Measurements from ENCODE around the gene ZNF606.
A peak's percentile ranks its signal among the peaks of the same experiment; 100 is the strongest.

The ZNF606 gene

DNA sequence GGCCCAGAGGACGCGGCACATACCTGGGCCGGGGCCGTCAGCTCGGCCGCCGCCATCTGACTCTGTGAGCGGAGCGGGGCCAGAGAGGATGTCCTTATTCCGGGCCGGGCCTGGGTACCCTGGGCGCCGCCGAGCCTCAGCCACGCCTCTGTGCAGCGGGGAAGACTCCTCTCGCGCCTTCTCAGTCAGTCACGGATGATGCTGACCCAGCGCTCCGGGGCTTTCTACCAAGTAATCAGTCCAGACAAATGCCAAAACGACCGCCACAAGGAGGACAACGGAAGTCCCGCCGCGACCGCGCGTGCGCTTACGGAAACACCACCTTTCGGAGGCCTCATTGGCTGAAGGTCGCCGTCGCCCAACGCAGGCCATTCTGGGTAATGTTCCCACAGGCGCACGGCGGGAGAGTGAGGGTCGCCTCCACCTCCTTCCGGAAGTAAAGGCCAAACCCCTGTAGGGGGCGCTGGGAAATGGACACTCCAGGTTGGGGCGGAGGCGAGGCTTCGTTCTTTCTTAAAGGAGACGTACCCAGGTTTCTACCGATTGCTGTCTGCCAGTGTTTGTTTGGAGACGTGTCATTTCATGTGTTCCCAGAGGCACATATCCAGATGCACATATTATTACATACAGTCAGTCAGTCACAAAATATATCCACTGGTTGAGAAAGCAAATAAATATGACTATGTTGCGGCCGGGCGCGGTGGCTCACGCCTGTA is 55.0 kb downstream of the ZNF606 start, which contains the start of gene ZNF256:
TSS of gene ZNF256 (minus strand) at position 288 of the 716 bp plus-strand sequence. CDS start at position 56, 232 bp downstream.
- DNase-seq (ENCODE audit: low spot score) = peak; percentile 95
- TF ChIP-seq, protein P1, sequence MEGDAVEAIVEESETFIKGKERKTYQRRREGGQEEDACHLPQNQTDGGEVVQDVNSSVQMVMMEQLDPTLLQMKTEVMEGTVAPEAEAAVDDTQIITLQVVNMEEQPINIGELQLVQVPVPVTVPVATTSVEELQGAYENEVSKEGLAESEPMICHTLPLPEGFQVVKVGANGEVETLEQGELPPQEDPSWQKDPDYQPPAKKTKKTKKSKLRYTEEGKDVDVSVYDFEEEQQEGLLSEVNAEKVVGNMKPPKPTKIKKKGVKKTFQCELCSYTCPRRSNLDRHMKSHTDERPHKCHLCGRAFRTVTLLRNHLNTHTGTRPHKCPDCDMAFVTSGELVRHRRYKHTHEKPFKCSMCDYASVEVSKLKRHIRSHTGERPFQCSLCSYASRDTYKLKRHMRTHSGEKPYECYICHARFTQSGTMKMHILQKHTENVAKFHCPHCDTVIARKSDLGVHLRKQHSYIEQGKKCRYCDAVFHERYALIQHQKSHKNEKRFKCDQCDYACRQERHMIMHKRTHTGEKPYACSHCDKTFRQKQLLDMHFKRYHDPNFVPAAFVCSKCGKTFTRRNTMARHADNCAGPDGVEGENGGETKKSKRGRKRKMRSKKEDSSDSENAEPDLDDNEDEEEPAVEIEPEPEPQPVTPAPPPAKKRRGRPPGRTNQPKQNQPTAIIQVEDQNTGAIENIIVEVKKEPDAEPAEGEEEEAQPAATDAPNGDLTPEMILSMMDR (IDR thresholded peaks at IDR 0.05; ENCODE audit: extremely low read depth, missing control alignments) = no peak

DNA sequence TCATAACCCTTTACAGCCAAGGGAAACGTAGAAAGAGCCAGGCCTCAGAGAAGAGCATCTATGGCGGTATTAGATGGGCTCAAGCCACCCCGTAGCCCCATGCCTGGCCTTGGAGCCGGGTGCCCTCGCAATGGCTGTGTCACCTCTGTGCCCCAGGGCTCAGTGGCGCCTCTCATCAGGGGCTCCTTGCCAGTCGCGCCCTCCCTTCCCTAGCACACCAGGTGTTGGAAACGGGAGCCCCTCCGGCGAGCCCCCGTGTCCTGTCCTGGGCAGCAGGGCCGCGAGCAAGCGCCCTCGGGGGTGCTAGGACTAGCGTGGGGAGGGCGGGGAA is 55.6 kb downstream of the ZNF606 start:
- no peak for DNase-seq (ENCODE audit: low spot score)
- TF ChIP-seq, protein P1 (IDR thresholded peaks at IDR 0.05; ENCODE audit: extremely low read depth, missing control alignments) = no peak

DNA sequence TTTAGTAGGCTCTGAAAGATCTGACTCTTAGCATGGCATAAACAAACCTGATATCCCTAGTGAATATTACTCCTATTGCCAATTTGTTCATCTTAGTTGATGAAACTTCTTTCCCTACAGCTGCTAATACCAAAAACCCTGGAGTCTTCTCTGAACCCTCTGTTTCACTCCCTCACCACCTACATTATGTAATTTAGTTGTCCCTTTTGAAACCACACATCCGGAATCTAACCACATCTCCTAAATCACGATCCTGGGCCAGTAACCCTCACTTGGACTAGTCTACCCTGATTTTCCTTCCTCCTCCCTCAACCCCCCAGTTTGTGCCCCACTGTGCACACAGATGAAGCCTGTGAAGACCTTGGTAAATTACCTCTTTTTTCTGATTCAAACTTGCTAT is 56.3 kb downstream of the ZNF606 start:
- DNase-seq (ENCODE audit: low spot score) = no peak
- TF ChIP-seq, protein P1 (IDR thresholded peaks at IDR 0.05; ENCODE audit: extremely low read depth, missing control alignments) = no peak

DNA sequence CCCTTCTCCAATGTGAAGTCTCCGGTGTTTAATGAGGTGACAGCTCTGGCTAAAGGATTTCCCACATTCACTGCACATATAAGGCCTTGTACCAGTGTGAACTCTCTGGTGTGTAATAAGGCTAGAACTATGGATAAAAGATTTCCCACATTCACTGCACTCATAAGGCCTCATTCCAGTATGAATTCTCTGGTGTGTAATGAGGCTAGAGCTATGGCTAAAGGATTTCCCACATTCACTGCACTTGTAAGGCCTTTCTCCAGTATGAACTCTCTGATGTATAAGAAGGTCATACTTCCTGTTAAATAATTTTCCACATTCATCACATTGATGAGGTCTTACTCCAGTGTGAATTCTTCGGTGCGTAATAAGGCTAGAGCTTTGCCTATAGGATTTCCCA is 61.0 kb downstream of the ZNF606 start:
- no peak for DNase-seq (ENCODE audit: low spot score)
- TF ChIP-seq, protein P1 (IDR thresholded peaks at IDR 0.05; ENCODE audit: extremely low read depth, missing control alignments) = no peak

DNA sequence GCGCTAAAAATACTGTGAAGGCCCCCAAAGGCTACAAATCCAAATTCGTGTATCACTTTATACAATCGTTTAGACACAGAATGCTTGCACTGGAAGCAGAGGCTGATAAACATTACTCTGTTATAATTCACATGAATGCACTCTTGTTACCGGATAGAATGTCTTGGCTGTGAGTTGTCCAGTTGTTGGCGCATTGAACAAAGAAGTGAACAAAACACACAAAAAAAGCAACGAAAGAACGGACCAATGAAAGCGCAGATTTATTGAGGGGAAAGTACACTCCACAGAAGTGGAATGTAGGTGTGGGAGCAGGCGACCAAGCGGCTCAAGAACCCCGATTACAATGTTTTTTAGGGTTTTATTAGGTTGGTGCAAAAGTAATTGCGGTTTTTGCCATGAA is 66.9 kb downstream of the ZNF606 start:
- no peak for DNase-seq (ENCODE audit: low spot score)
- TF ChIP-seq, protein P1 (IDR thresholded peaks at IDR 0.05; ENCODE audit: extremely low read depth, missing control alignments) = no peak

DNA sequence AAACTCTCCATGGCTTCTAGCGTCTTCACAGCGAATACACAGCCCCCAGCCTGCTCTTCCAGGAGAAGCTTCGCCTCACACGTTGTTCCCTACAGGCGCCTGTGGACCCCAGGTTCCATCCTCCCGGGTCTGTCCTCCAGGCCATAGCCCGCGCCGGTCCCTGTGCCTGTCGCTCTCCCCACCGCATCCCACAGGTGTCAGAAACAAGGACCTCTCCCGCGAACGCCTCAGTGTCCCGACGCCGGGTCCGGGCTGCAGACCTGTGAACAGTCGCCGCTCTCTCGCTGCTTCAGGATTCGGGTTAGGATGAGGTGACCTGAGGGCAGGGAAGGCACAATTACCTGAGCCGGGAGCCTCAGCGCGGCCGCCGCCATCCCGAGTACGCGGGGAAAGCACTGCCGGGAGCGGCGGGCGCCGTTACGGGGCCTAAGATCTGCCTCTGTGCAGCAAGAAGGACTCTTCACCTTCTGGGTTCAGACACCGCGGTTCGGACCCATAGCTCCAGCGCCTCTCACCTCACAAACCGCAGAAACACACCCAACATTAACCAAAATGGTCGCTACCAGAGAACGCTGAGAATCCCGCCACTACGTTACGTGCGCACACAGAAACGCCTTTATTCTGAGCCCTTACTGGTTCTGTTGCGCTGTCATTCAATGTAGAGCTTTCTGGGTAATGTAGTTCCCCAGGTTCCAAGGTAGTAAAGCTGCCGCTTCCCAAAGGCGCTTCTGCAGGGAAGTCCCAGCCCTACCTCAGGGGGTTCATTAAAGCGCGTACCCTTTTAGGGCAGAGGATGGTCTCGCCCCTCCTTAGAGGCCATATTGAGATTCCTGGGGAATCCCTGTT is 67.6 kb downstream of the ZNF606 start, which contains the start of gene ZNF418:
TSS of gene ZNF418 (minus strand) at position 583 of the 846 bp plus-strand sequence. CDS start 1,580 bp downstream, outside the sequence.
- DNase-seq (ENCODE audit: low spot score) = peak; percentile 64
- TF ChIP-seq, protein P1 (IDR thresholded peaks at IDR 0.05; ENCODE audit: extremely low read depth, missing control alignments) = no peak

DNA sequence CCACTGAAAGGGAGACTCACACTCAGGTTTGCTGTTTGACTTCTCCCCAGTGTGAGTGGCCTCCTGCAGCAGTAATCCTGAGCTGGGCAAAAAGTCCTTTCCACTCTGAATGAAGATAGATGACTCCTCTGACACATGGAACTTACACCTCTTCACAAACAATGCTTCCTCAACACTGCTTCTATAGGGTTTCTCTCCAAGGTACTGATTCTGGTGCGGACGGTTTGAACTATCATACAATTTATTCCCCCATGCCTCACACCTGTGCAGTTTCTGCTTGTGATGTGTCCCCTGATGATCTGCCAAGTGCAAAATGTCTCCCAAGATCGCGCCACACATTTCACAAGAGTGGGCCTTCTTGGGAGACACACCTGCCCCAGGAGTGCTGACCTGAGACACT is 75.0 kb downstream of the ZNF606 start:
- TF ChIP-seq, protein P1 (IDR thresholded peaks at IDR 0.05; ENCODE audit: extremely low read depth, missing control alignments) = no peak
- DNase-seq (ENCODE audit: low spot score) = no peak
